ENCODE data around the gene ALKBH1.

GRCh38 chr14:77654001-77654441 is 53.8 kb downstream of the ALKBH1 start:
- no peak for TF ChIP-seq EZH2 (optimal IDR thresholded peaks at IDR 0.05; ENCODE audit: low read depth, low read length)
- no peak for TF ChIP-seq EZH2phosphoT487 (IDR thresholded peaks at IDR 0.05; ENCODE audit: low read length)

Measured in MM.1S (cell line).